MCF 10A (cell line): Measurements from ENCODE around the gene NFASC. TPM values are rescaled to one million over a fixed set of nuclear protein-coding genes. Genes with fewer than 3 reads are reported as not detected.

ENCODE experiments used
- BruUV-seq: library from RNA; stranded (reverse); fragments of 400-500 nt; replicated peaks from 2 replicates; lab custom pipeline; 2021; lab: Mats Ljungman, UMichigan
- CTCF ChIA-PET: fragments of 300-600 bp; sonication (Branson Sonifier 250); formaldehyde crosslinking; extraction: SDS; loops from one replicate; lab custom pipeline; 2021; ENCODE audit warnings: antibody characterized with exemption, inconsistent platforms; lab: Yijun Ruan, JAX
- POLR2A ChIA-PET: fragments of 300-600, 350-650 bp; sonication (Branson Sonifier 250); formaldehyde crosslinking; extraction: SDS; loops from one replicate; lab custom pipeline; 2020; ENCODE audit warnings: antibody characterized with exemption, inconsistent platforms; lab: Yijun Ruan, JAX
- DNase-seq: peaks from one replicate; pipeline ENCODE4 v3.0.0-alpha.2; 2018; ENCODE audit not compliant: unreplicated experiment
- H3K27ac Mint-ChIP-seq: one replicate; pipeline ENCODE4 v1.8.0; 2022; ENCODE audit warnings: mild to moderate bottlenecking, low read depth, mixed read lengths; ENCODE audit not compliant: unreplicated experiment
- H3K27me3 Mint-ChIP-seq: one replicate; pipeline ENCODE4 v1.8.0; 2022; ENCODE audit warnings: mixed read lengths; ENCODE audit not compliant: insufficient read depth, unreplicated experiment
- H3K36me3 Mint-ChIP-seq: one replicate; pipeline ENCODE4 v1.8.0; 2022; ENCODE audit warnings: mild to moderate bottlenecking, moderate library complexity, mixed read lengths; ENCODE audit not compliant: insufficient read depth, unreplicated experiment
- H3K4me1 Mint-ChIP-seq: one replicate; pipeline ENCODE4 v1.8.0; 2022; ENCODE audit warnings: mixed read lengths; ENCODE audit not compliant: insufficient read depth, unreplicated experiment
- H3K4me3 Mint-ChIP-seq: one replicate; pipeline ENCODE4 v1.8.0; 2022; ENCODE audit warnings: mild to moderate bottlenecking, moderate library complexity, mixed read lengths; ENCODE audit not compliant: unreplicated experiment
- H3K9me3 Mint-ChIP-seq: one replicate; pipeline ENCODE4 v1.8.0; 2022; ENCODE audit warnings: mixed read lengths; ENCODE audit not compliant: unreplicated experiment
- intact Hi-C: fragments of 100-400 bp; cut with micrococcal nuclease; formaldehyde crosslinking; loops from 2 replicates; pipeline ENCODE4 v1.14.1; 2022
- total RNA-seq: library from RNA; stranded (reverse); gene quantifications from 2 replicates; pipeline ENCODE4 v1.2.3, GENCODE V29; 2022
- TF ChIP-seq, protein P1 (sequence below): fragments of 200-600 bp; IDR thresholded peaks from one replicate; pipeline ENCODE4 v1.8.0; 2022; ENCODE audit warnings: antibody characterized with exemption, mild to moderate bottlenecking; ENCODE audit not compliant: unreplicated experiment

The NFASC gene
- total RNA-seq, 1 experiment from 2014 or later, result 0.98 TPM

DNA sequence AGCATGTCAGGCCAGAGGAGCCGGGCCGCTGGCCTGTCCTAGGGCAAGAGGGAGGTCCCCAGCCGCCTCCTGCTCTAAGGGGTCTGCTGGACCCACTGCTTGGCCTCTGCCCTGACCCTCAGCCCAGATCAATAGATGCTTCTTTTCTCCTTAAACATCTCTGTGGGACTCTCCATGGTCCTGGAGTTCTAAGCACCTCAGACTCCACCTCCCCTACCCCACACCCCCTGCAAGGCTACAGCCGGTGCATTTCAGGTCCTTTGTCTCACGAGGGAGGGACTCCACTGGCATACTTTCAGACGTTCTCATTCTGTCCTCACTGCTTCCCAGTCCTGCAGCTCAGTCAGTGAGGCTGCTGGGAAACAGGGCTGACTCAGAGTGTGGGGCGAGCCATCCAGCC, 183.4 kb downstream of the NFASC start:
- H3K9me3 Mint-ChIP-seq, result no peaks in the 10 kb centered on the region
- H3K4me1 Mint-ChIP-seq, result no peaks in the 10 kb centered on the region
- peaks cover 94% of the 10 kb centered on the region for H3K27me3 Mint-ChIP-seq
- no TSS peak for BruUV-seq
- H3K27ac Mint-ChIP-seq, result no peak overlapping the region
- TF ChIP-seq, protein P1, sequence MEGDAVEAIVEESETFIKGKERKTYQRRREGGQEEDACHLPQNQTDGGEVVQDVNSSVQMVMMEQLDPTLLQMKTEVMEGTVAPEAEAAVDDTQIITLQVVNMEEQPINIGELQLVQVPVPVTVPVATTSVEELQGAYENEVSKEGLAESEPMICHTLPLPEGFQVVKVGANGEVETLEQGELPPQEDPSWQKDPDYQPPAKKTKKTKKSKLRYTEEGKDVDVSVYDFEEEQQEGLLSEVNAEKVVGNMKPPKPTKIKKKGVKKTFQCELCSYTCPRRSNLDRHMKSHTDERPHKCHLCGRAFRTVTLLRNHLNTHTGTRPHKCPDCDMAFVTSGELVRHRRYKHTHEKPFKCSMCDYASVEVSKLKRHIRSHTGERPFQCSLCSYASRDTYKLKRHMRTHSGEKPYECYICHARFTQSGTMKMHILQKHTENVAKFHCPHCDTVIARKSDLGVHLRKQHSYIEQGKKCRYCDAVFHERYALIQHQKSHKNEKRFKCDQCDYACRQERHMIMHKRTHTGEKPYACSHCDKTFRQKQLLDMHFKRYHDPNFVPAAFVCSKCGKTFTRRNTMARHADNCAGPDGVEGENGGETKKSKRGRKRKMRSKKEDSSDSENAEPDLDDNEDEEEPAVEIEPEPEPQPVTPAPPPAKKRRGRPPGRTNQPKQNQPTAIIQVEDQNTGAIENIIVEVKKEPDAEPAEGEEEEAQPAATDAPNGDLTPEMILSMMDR, result no peak
- DNase-seq, result no peak
- H3K36me3 Mint-ChIP-seq, result no peaks in the 10 kb centered on the region
- ChIA-PET POLR2A (interaction anchor here (0.7 kb wide), 1 partner anchor 410 kb away, joined by 3 read pairs; no protein-coding TSS in a partner anchor), CTCF (interaction anchor here (0.6 to 8.7 kb wide), 8 partner anchors 8 to 283 kb away, joined by 3 to 111 read pairs (median 3); no protein-coding TSS in a partner anchor)
- no peak overlapping the region for H3K4me3 Mint-ChIP-seq
- intact Hi-C loops, result no loop called here

DNA sequence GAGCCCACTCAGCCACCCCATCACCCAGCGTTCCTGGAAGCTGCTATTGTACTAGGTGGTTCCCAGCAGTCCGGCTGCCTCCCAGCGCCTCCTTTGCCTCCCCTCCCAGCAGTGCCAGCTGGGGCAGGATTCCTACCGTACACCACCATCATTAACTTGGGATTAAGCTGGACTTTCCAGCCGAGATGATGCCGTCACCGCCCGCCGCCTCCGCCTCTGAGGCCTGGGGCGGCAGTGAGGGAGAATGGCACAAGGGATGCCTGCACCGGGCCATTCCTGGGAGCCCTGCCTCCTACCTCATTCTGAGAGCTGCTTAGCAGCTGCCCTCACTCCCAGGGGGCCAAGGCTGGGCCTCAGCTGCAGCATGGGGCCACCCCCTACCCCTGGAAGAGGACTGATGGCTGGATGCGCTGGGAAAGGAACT, 185.5 kb downstream of the NFASC start:
- H3K36me3 Mint-ChIP-seq, result no peaks in the 10 kb centered on the region
- no peak overlapping the region for H3K4me3 Mint-ChIP-seq
- BruUV-seq, result no TSS peak
- POLR2A ChIA-PET, result interaction anchor here (1.0 to 1.2 kb wide), 2 partner anchors 18 to 81 kb away, joined by 4 to 5 read pairs; no protein-coding TSS in a partner anchor
- intact Hi-C loops, result no loop called here
- no peaks in the 10 kb centered on the region for H3K4me1 Mint-ChIP-seq
- CTCF ChIA-PET, result interaction anchor here (0.6 to 2.5 kb wide), 7 partner anchors 9 to 248 kb away, joined by 3 to 15 read pairs (median 5); no protein-coding TSS in a partner anchor
- H3K9me3 Mint-ChIP-seq, result no peaks in the 10 kb centered on the region
- H3K27me3 Mint-ChIP-seq, result peaks cover 75% of the 10 kb centered on the region
- H3K27ac Mint-ChIP-seq, result no peak overlapping the region
- DNase-seq, result no peak
- TF ChIP-seq, protein P1, result no peak

DNA sequence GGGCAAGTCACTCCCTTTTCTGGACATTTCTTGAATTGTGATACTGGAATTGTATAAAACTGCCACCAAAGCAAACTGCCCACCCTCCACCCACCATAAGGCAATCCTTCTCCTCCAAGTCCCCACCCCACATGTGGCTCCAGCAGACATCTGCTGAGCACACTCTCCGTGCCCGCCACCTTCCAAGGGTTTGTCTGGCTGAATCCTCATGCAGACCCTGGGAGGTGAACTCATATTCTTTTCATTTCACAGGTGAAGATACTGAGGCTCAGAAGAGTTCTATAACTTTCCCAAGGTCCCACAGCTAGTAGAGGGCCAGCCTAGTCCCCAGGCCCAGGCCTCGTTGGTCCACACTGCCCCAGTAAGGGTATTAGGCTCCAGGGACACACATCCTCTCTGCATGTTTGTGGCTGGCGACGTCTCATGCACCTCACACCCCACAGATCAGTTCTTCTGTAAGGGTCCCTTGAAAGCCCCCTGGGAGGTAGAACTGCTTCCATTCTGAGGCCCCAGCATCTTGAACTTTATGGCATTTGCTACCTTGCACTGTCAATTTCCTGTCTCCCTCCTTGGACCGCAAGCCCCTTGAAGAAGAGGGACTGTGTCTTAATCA, 186.4 kb downstream of the NFASC start:
- Mint-ChIP-seq H3K36me3 (no peaks in the 10 kb centered on the region), H3K27me3 (peaks cover 67% of the 10 kb centered on the region), H3K27ac (no peak overlapping the region), H3K9me3 (no peaks in the 10 kb centered on the region), H3K4me1 (no peaks in the 10 kb centered on the region), H3K4me3 (no peak overlapping the region)
- TF ChIP-seq, protein P1, result no peak
- ChIA-PET CTCF (interaction anchor here (0.9 to 2.5 kb wide), 4 partner anchors 9 to 249 kb away, joined by 4 to 15 read pairs (median 6); no protein-coding TSS in a partner anchor), POLR2A (interaction anchor here (1.0 kb wide), 1 partner anchor 82 kb away, joined by 4 read pairs; no protein-coding TSS in a partner anchor)
- no TSS peak for BruUV-seq
- intact Hi-C loops, result no loop called here
- DNase-seq, result no peak

DNA sequence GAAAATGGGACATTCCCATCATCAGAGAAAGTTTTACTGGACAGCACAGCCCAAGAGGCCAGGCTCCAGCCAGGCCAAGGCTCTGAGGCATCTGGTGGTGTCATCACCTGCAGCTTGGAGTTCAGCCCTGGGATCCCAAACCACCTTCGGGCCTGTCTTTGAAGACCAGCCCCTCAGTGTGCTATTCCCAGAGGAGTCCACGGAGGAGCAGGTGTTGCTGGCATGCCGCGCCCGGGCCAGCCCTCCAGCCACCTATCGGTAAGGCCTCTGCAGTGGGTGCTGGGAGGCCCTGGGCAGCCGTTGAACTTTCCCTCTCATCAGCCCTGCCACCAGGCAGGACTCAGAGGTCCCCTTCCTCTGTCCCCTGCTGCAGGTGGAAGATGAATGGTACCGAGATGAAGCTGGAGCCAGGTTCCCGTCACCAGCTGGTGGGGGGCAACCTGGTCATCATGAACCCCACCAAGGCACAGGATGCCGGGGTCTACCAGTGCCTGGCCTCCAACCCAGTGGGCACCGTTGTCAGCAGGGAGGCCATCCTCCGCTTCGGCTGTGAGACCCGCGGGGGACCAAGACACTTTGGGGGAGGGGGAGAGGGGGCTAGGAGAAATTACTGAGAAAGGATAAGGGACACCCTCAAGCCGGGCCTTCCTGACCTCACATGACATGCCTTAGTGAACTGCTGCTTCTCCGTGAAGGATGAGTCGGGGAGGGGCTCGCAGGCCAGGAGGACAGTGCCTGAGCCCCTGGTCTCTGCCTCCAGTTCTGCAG, 187.3 kb downstream of the NFASC start:
- Mint-ChIP-seq H3K4me1 (no peaks in the 10 kb centered on the region), H3K27me3 (peaks cover 58% of the 10 kb centered on the region), H3K4me3 (no peak overlapping the region), H3K27ac (no peak overlapping the region), H3K36me3 (no peaks in the 10 kb centered on the region), H3K9me3 (no peaks in the 10 kb centered on the region)
- intact Hi-C loops, result no loop called here
- ChIA-PET CTCF (interaction anchor here (0.6 to 6.6 kb wide), 3 partner anchors 68 to 664 kb away, joined by 3 to 272 read pairs (median 4); no protein-coding TSS in a partner anchor), POLR2A (no interaction called here)
- no TSS peak for BruUV-seq
- TF ChIP-seq, protein P1, result no peak
- DNase-seq, result no peak
